Trophoblast cell (in vitro differentiated cells and primary cell): ENCODE results near the gene OR1F1.
"Not testable (repeated sequence)": the region's sequence is repeated elsewhere in the genome, so short reads cannot be mapped to it uniquely, and the experiment has no call there.

ENCODE experiments used
- DNase-seq, 2 donors: peaks; one replicate each; pipeline ENCODE4 v3.0.0-alpha.2; 2016
- H2AFZ ChIP-seq: 2 replicates; pipeline ENCODE4 v1.6.1; 2013; ENCODE audit warnings: low read length, moderate library complexity, mild to moderate bottlenecking; ENCODE audit not compliant: insufficient read depth, poor library complexity
- H2AK5ac ChIP-seq: 2 replicates; pipeline ENCODE4 v1.6.1; 2013; ENCODE audit warnings: mild to moderate bottlenecking, low read length
- H2BK120ac ChIP-seq: 2 replicates; pipeline ENCODE4 v1.6.1; 2013; ENCODE audit warnings: low read length, mild to moderate bottlenecking, moderate library complexity; ENCODE audit not compliant: insufficient read depth, poor library complexity
- H2BK12ac ChIP-seq: 2 replicates; pipeline ENCODE4 v1.6.1; 2013; ENCODE audit warnings: mild to moderate bottlenecking, low read length, moderate library complexity
- H2BK5ac ChIP-seq: 2 replicates; pipeline ENCODE4 v1.6.1; 2013; ENCODE audit warnings: low read length, low read depth, moderate library complexity, mild to moderate bottlenecking; ENCODE audit not compliant: poor library complexity
- H3K14ac ChIP-seq: 2 replicates; pipeline ENCODE4 v1.6.1; 2013; ENCODE audit warnings: mild to moderate bottlenecking, low read length
- H3K18ac ChIP-seq: 2 replicates; pipeline ENCODE4 v1.6.1; 2013; ENCODE audit warnings: mild to moderate bottlenecking, low read length
- H3K23ac ChIP-seq: 2 replicates; pipeline ENCODE4 v1.6.1; 2013; ENCODE audit warnings: low read length
- H3K27ac ChIP-seq: 2 replicates; pipeline ENCODE4 v1.5.1; 2013; ENCODE audit warnings: low read depth, mild to moderate bottlenecking, inconsistent platforms, low read length, moderate library complexity
- H3K27me3 ChIP-seq: 2 replicates; pipeline ENCODE4 v1.6.1; 2013; ENCODE audit warnings: inconsistent platforms, mild to moderate bottlenecking, low read length, moderate library complexity; ENCODE audit not compliant: insufficient read depth
- H3K36me3 ChIP-seq, 2 experiments: 1 replicate in 1 of 2; 2 replicates in 1 of 2; pipeline ENCODE4 v1.6.1; 2013; ENCODE audit warnings: low read length in 2 of 2, mild to moderate bottlenecking in 2 of 2, moderate library complexity in 1 of 2; ENCODE audit not compliant: insufficient read depth in 2 of 2, control insufficient read depth in 1 of 2
- H3K4ac ChIP-seq: 2 replicates; pipeline ENCODE4 v1.6.1; 2013; ENCODE audit warnings: low read depth, mild to moderate bottlenecking, low read length, moderate library complexity
- H3K4me1 ChIP-seq, 2 experiments: 1 replicate in 1 of 2; 2 replicates in 1 of 2; pipeline ENCODE4 v1.6.1; 2013; ENCODE audit warnings: low read length in 2 of 2, mild to moderate bottlenecking in 2 of 2, moderate library complexity in 1 of 2; ENCODE audit not compliant: insufficient read depth in 2 of 2, control insufficient read depth in 1 of 2
- H3K4me2 ChIP-seq: 2 replicates; pipeline ENCODE4 v1.6.1; 2013; ENCODE audit warnings: inconsistent platforms, mild to moderate bottlenecking, low read length, moderate library complexity
- H3K4me3 ChIP-seq: 2 replicates; pipeline ENCODE4 v1.5.1; 2013; ENCODE audit warnings: mild to moderate bottlenecking, low read depth, low read length, inconsistent platforms
- H3K79me1 ChIP-seq: one replicate; pipeline ENCODE4 v1.6.1; 2013; ENCODE audit warnings: low read length
- H3K79me2 ChIP-seq: 2 replicates; pipeline ENCODE4 v1.6.1; 2013; ENCODE audit warnings: low read length, mild to moderate bottlenecking; ENCODE audit not compliant: control insufficient read depth, insufficient read depth, poor library complexity
- H3K9ac ChIP-seq: 2 replicates; pipeline ENCODE4 v1.6.1; 2013; ENCODE audit warnings: mild to moderate bottlenecking, low read length
- H3K9me3 ChIP-seq: 2 replicates; pipeline ENCODE4 v1.6.1; 2013; ENCODE audit warnings: low read depth, mild to moderate bottlenecking, control low read depth, inconsistent platforms, low read length; ENCODE audit not compliant: insufficient read depth
- H4K12ac ChIP-seq: 2 replicates; pipeline ENCODE4 v1.6.1; 2013; ENCODE audit warnings: low read depth, mild to moderate bottlenecking, low read length, moderate library complexity
- H4K8ac ChIP-seq: 2 replicates; pipeline ENCODE4 v1.6.1; 2013; ENCODE audit warnings: low read depth, mild to moderate bottlenecking, low read length, moderate library complexity
- H4K91ac ChIP-seq: one replicate; pipeline ENCODE4 v1.6.1; 2013; ENCODE audit warnings: low read depth, mild to moderate bottlenecking, low read length, moderate library complexity
- WGBS: extraction: QIAGEN DNeasy Blood & Tissue Kit; methylation state at CpG from one replicate; pipeline ENCODE4 v1.1.7; 2013; ENCODE audit warnings: missing lambda C conversion rate; ENCODE audit not compliant: insufficient read length, insufficient coverage; ENCODE audit errors: extremely low coverage; 5-methylcytosine and 5-hydroxymethylcytosine counted together

The OR1F1 gene

GRCh38 chr16:3182293-3182607 lies 5.8 kb upstream of the OR1F1 start:
- not testable (repeated sequence) for H2BK5ac ChIP-seq, H3K36me3 ChIP-seq, H3K79me2 ChIP-seq, H2BK120ac ChIP-seq, H3K14ac ChIP-seq, H2BK12ac ChIP-seq, H3K18ac ChIP-seq, H3K23ac ChIP-seq, H3K9me3 ChIP-seq, H3K4ac ChIP-seq, H3K9ac ChIP-seq, H3K27ac ChIP-seq, H4K91ac ChIP-seq, DNase-seq, H2AFZ ChIP-seq, H4K12ac ChIP-seq, H3K79me1 ChIP-seq, H2AK5ac ChIP-seq, H3K4me3 ChIP-seq, H4K8ac ChIP-seq
- H3K4me1 ChIP-seq, result peaks cover 9 to 11% of the 10 kb centered on the region in 2 experiments
- peaks cover 11% of the 10 kb centered on the region for H3K27me3 ChIP-seq
- peak overlapping the region; percentile 86 for H3K4me2 ChIP-seq
- WGBS, result no CpG with 5 or more reads among the region's 8 CpGs

GRCh38 chr16:3182608-3183444 lies 5.2 kb upstream of the OR1F1 start:
- Histone ChIP-seq H3K79me2 (no peaks in the 10 kb centered on the region), H3K9me3 (no peaks in the 10 kb centered on the region), H2BK5ac (no peak overlapping the region), H2BK12ac (no peak overlapping the region), H3K14ac (no peak overlapping the region), H3K36me3 (no peaks in the 10 kb centered on the region), H2AK5ac (no peak overlapping the region), H2BK120ac (no peak overlapping the region), H2AFZ (peak overlapping the region; percentile 75), H4K8ac (peak overlapping the region; percentile 3), H3K23ac (no peak overlapping the region), H3K4me3 (peak overlapping the region; percentile 67), H3K27me3 (peaks cover 11% of the 10 kb centered on the region), H3K4ac (no peak overlapping the region), H4K12ac (no peak overlapping the region), H3K79me1 (no peaks in the 10 kb centered on the region), H3K27ac (no peak overlapping the region), H3K9ac (no peak overlapping the region), H3K4me2 (peak overlapping the region; percentile 86), H3K4me1 (peaks cover 9 to 11% of the 10 kb centered on the region in 2 experiments), H4K91ac (peak overlapping the region; percentile 22), H3K18ac (no peak overlapping the region)
- WGBS, result no CpG with 5 or more reads among the region's 72 CpGs
- peak in 1 of 2 donors; percentile 59 for DNase-seq

GRCh38 chr16:3183445-3184139 lies 4.4 kb upstream of the OR1F1 start:
- Histone ChIP-seq H3K4ac (no peak overlapping the region), H2AFZ (peak overlapping the region; percentile 75), H2BK12ac (no peak overlapping the region), H3K4me3 (peak overlapping the region; percentile 67), H3K27ac (no peak overlapping the region), H3K79me2 (no peaks in the 10 kb centered on the region), H2BK5ac (no peak overlapping the region), H3K4me2 (peak overlapping the region; percentile 86), H3K18ac (no peak overlapping the region), H4K12ac (peak overlapping the region; percentile 16), H4K8ac (peak overlapping the region; percentile 3), H3K9me3 (no peaks in the 10 kb centered on the region), H3K79me1 (no peaks in the 10 kb centered on the region), H3K23ac (no peak overlapping the region), H3K4me1 (peaks cover 9 to 11% of the 10 kb centered on the region in 2 experiments), H2AK5ac (no peak overlapping the region), H2BK120ac (no peak overlapping the region), H3K27me3 (peaks cover 11% of the 10 kb centered on the region), H3K36me3 (no peaks in the 10 kb centered on the region), H4K91ac (peak overlapping the region; percentile 22), H3K9ac (no peak overlapping the region), H3K14ac (no peak overlapping the region)
- peak in 1 of 2 donors; percentile 18 for DNase-seq
- WGBS, result no CpG with 5 or more reads among the region's 42 CpGs

- no CpG with 5 or more reads among the region's 23 CpGs for WGBS
- Histone ChIP-seq H2AK5ac (no peak overlapping the region), H3K9ac (no peak overlapping the region), H3K23ac (no peak overlapping the region), H3K4me3 (no peak overlapping the region), H3K36me3 (no peaks in the 10 kb centered on the region), H3K14ac (no peak overlapping the region), H3K27me3 (peaks cover 10% of the 10 kb centered on the region), H2AFZ (no peak overlapping the region), H3K4me1 (peaks cover 14 to 21% of the 10 kb centered on the region in 2 experiments), H3K9me3 (no peaks in the 10 kb centered on the region), H4K91ac (no peak overlapping the region), H3K4ac (no peak overlapping the region), H4K12ac (no peak overlapping the region), H3K4me2 (no peak overlapping the region), H3K27ac (no peak overlapping the region), H2BK12ac (no peak overlapping the region), H3K79me2 (no peaks in the 10 kb centered on the region), H2BK120ac (no peak overlapping the region), H3K18ac (no peak overlapping the region), H3K79me1 (no peaks in the 10 kb centered on the region), H4K8ac (no peak overlapping the region), H2BK5ac (no peak overlapping the region)
- DNase-seq, result peak; percentile 68 to 87
Measured at GRCh38 chr16:3186946-3187690, 886 bp upstream of the OR1F1 start.
